Activated naive CD8-positive, alpha-beta T cell treated with anti-CD3 and anti-CD28 coated beads, Interleukin-2, amount 10 ng/mL, durations not matched to agents 7 days and 5 days (primary cell): ENCODE results near the gene ANKEF1. TPM values are rescaled to one million over a fixed set of nuclear protein-coding genes. Genes with fewer than 3 reads are reported as not detected.
"Not testable (repeated sequence)": the region's sequence is repeated elsewhere in the genome, so short reads cannot be mapped to it uniquely, and the experiment has no call there.

ENCODE experiments used
- ATAC-seq: fragments of 150-1000 bp; cut with Tn5 transposase; one replicate; pipeline ENCODE4 v1.10.0; 2021; ENCODE audit warnings: low read depth, moderate library complexity
- POLR2A ChIA-PET: fragments of 350-600 bp; sonication (Branson Sonifier 250); formaldehyde crosslinking; loops from one replicate; lab custom pipeline; 2021; ENCODE audit warnings: antibody characterized with exemption; lab: Charles Lee
- DNase-seq: peaks from one replicate; pipeline ENCODE4 v3.0.0; 2021
- H3K27ac Mint-ChIP-seq: one replicate; pipeline ENCODE4 v1.8.0; 2022; ENCODE audit warnings: mild to moderate bottlenecking, mixed read lengths
- H3K27me3 Mint-ChIP-seq: one replicate; pipeline ENCODE4 v1.8.0; 2022; ENCODE audit warnings: mild to moderate bottlenecking, moderate library complexity, mixed read lengths
- H3K36me3 Mint-ChIP-seq: one replicate; pipeline ENCODE4 v1.8.0; 2021; ENCODE audit warnings: mild to moderate bottlenecking, mixed read lengths
- H3K4me1 Mint-ChIP-seq: one replicate; pipeline ENCODE4 v1.8.0; 2021; ENCODE audit warnings: mixed read lengths
- H3K4me3 Mint-ChIP-seq: one replicate; pipeline ENCODE4 v1.8.0; 2022; ENCODE audit warnings: mild to moderate bottlenecking, moderate library complexity, mixed read lengths
- H3K9me3 Mint-ChIP-seq: one replicate; pipeline ENCODE4 v1.8.0; 2021; ENCODE audit warnings: mixed read lengths
- total RNA-seq, 2 experiments: library from RNA; stranded (reverse); gene quantifications; one replicate each; pipeline ENCODE4 v1.2.3, GENCODE V29; 2021

Gene ANKEF1
- total RNA-seq, 2 experiments from 2014 or later: 7.6 to 8.1 TPM

GRCh38 chr20:10007158-10007557 lies 27.6 kb upstream of the ANKEF1 start:
- Mint-ChIP-seq H3K27ac (no peak overlapping the region), H3K9me3 (no peaks in the 10 kb centered on the region), H3K4me1 (peaks cover 4% of the 10 kb centered on the region), H3K4me3 (no peak overlapping the region), H3K36me3 (no peaks in the 10 kb centered on the region), H3K27me3 (peaks cover 8% of the 10 kb centered on the region)
- ATAC-seq (no peak), DNase-seq (no peak)
- POLR2A ChIA-PET: no interaction called here

- peaks cover 8% of the 10 kb centered on the region for H3K27me3 Mint-ChIP-seq
- H3K27ac Mint-ChIP-seq: no peak overlapping the region
- no peak overlapping the region for H3K4me3 Mint-ChIP-seq
- H3K9me3 Mint-ChIP-seq: no peaks in the 10 kb centered on the region
- DNase-seq (no peak), ATAC-seq (no peak)
- peaks cover 4% of the 10 kb centered on the region for H3K4me1 Mint-ChIP-seq
- POLR2A ChIA-PET: no interaction called here
- H3K36me3 Mint-ChIP-seq: no peaks in the 10 kb centered on the region
Measured at GRCh38 chr20:10007747-10008146, 27.0 kb upstream of the ANKEF1 start.

- Mint-ChIP-seq H3K4me3 (no peak overlapping the region), H3K27me3 (peaks cover 7% of the 10 kb centered on the region), H3K4me1 (no peaks in the 10 kb centered on the region)
Measured at GRCh38 chr20:10012464-10012863, 22.3 kb upstream of the ANKEF1 start.

GRCh38 chr20:10014431-10014830 lies 20.4 kb upstream of the ANKEF1 start:
- ATAC-seq: no peak
- Mint-ChIP-seq H3K4me1 (no peaks in the 10 kb centered on the region), H3K27me3 (peaks cover 7% of the 10 kb centered on the region), H3K36me3 (no peaks in the 10 kb centered on the region), H3K9me3 (no peaks in the 10 kb centered on the region), H3K4me3 (no peak overlapping the region), H3K27ac (no peak overlapping the region)
- no peak for DNase-seq
- POLR2A ChIA-PET: no interaction called here

More at GRCh38 chr20:10012464-10012863, 22.3 kb upstream of the ANKEF1 start:
- POLR2A ChIA-PET: no interaction called here
- H3K27ac Mint-ChIP-seq: no peak overlapping the region
- DNase-seq (no peak), ATAC-seq (no peak)
- no peaks in the 10 kb centered on the region for H3K9me3 Mint-ChIP-seq
- H3K36me3 Mint-ChIP-seq: no peaks in the 10 kb centered on the region

- Mint-ChIP-seq H3K4me1 (no peaks in the 10 kb centered on the region), H3K27ac (no peak overlapping the region), H3K36me3 (no peaks in the 10 kb centered on the region), H3K4me3 (no peak overlapping the region), H3K27me3 (peaks cover 32% of the 10 kb centered on the region), H3K9me3 (no peaks in the 10 kb centered on the region)
- ATAC-seq (no peak), DNase-seq (no peak)
- POLR2A ChIA-PET: no interaction called here
Measured at GRCh38 chr20:10020937-10021336, 13.8 kb upstream of the ANKEF1 start.

- Mint-ChIP-seq H3K4me3 (no peak overlapping the region), H3K4me1 (no peaks in the 10 kb centered on the region), H3K27me3 (peaks cover 43% of the 10 kb centered on the region), H3K27ac (no peak overlapping the region), H3K36me3 (no peaks in the 10 kb centered on the region), H3K9me3 (no peaks in the 10 kb centered on the region)
- no peak for ATAC-seq
- POLR2A ChIA-PET: no interaction called here
- DNase-seq: no peak
Measured at GRCh38 chr20:10022625-10023024, 12.2 kb upstream of the ANKEF1 start.

GRCh38 chr20:10023911-10024310 lies 10.9 kb upstream of the ANKEF1 start:
- no peaks in the 10 kb centered on the region for H3K9me3 Mint-ChIP-seq

GRCh38 chr20:10031451-10032215 lies 3.2 kb upstream of the ANKEF1 start:
- DNase-seq, H3K4me3 Mint-ChIP-seq, H3K27ac Mint-ChIP-seq, ATAC-seq, H3K4me1 Mint-ChIP-seq, H3K36me3 Mint-ChIP-seq, H3K9me3 Mint-ChIP-seq, POLR2A ChIA-PET: not testable (repeated sequence)
- peaks cover 34% of the 10 kb centered on the region for H3K27me3 Mint-ChIP-seq

More at GRCh38 chr20:10023911-10024310, 10.9 kb upstream of the ANKEF1 start:
- Mint-ChIP-seq H3K27me3 (peaks cover 48% of the 10 kb centered on the region), H3K4me3 (no peak overlapping the region), H3K4me1 (no peaks in the 10 kb centered on the region), H3K27ac (no peak overlapping the region), H3K36me3 (no peaks in the 10 kb centered on the region)
- POLR2A ChIA-PET: no interaction called here
- no peak for DNase-seq
- no peak for ATAC-seq

- H3K4me3 Mint-ChIP-seq, H3K9me3 Mint-ChIP-seq, H3K27ac Mint-ChIP-seq, H3K36me3 Mint-ChIP-seq, POLR2A ChIA-PET, DNase-seq, ATAC-seq: not testable (repeated sequence)
- Mint-ChIP-seq H3K4me1 (peaks cover 11% of the 10 kb centered on the region), H3K27me3 (peaks cover 31% of the 10 kb centered on the region)
Measured at GRCh38 chr20:10032269-10032668, 2.5 kb upstream of the ANKEF1 start.

GRCh38 chr20:10033905-10034650 lies 709 bp upstream of the ANKEF1 start:
- Mint-ChIP-seq H3K9me3 (no peaks in the 10 kb centered on the region), H3K4me3 (no peak overlapping the region), H3K27ac (no peak overlapping the region), H3K36me3 (peaks cover 14% of the 10 kb centered on the region), H3K27me3 (peaks cover 18% of the 10 kb centered on the region), H3K4me1 (peaks cover 11% of the 10 kb centered on the region)
- ATAC-seq: no peak
- no peak for DNase-seq
- POLR2A ChIA-PET: interaction anchor here (1.0 kb wide), 1 partner anchor 400 kb away, joined by 3 read pairs; the partner anchor contains the start of gene MKKS

- ATAC-seq, H3K27me3 Mint-ChIP-seq, DNase-seq, POLR2A ChIA-PET, H3K27ac Mint-ChIP-seq, H3K4me3 Mint-ChIP-seq, H3K9me3 Mint-ChIP-seq: not testable (repeated sequence)
- H3K4me1 Mint-ChIP-seq: peaks cover 15% of the 10 kb centered on the region
- H3K36me3 Mint-ChIP-seq: peaks cover 19% of the 10 kb centered on the region
Measured at GRCh38 chr20:10036321-10036720, 1.5 kb downstream of the ANKEF1 start.

- ATAC-seq: no peak
- POLR2A ChIA-PET: no interaction called here
- Mint-ChIP-seq H3K27ac (no peak overlapping the region), H3K36me3 (peaks cover 24% of the 10 kb centered on the region), H3K27me3 (no peaks in the 10 kb centered on the region), H3K4me3 (no peak overlapping the region), H3K9me3 (no peaks in the 10 kb centered on the region), H3K4me1 (peaks cover 27% of the 10 kb centered on the region)
- no peak for DNase-seq
Measured at GRCh38 chr20:10040070-10040975, 5.5 kb downstream of the ANKEF1 start.

- DNase-seq (no peak), ATAC-seq (peak; percentile 18)
- no peaks in the 10 kb centered on the region for H3K9me3 Mint-ChIP-seq
- H3K4me3 Mint-ChIP-seq: peak overlapping the region; percentile 60
- H3K27ac Mint-ChIP-seq: peak overlapping the region; percentile 69
- POLR2A ChIA-PET: no interaction called here
- no peaks in the 10 kb centered on the region for H3K27me3 Mint-ChIP-seq
- H3K36me3 Mint-ChIP-seq: peaks cover 26% of the 10 kb centered on the region
- peaks cover 15% of the 10 kb centered on the region for H3K4me1 Mint-ChIP-seq
Measured at GRCh38 chr20:10042086-10042485, 7.3 kb downstream of the ANKEF1 start.
